GM12878 (cell line): ENCODE measurements around the gene EFNA2.
A peak's percentile ranks its signal among the peaks of the same experiment; 100 is the strongest.

Experiments used
- HDGF ChIP-seq: fragments of 450-650 bp; IDR thresholded peaks from 2 replicates; pipeline ENCODE4 v1.6.1; 2016; ENCODE audit warnings: antibody characterized with exemption
- TF ChIP-seq, protein P1 (sequence below), 3 experiments: IDR thresholded peaks in 2 of 3; conservative IDR thresholded peaks in 1 of 3; 2 replicates each; pipeline ENCODE4 v1.5.1; 2011; ENCODE audit warnings: low read depth in 3 of 3, low read length in 3 of 3, mild to moderate bottlenecking in 3 of 3, control low read depth in 2 of 3, moderate library complexity in 2 of 3, inconsistent platforms in 1 of 3, mixed read lengths in 1 of 3; ENCODE audit not compliant: control insufficient read depth in 2 of 3, insufficient read depth in 1 of 3; ENCODE audit errors: extremely low read depth in 1 of 3

- peak; percentile 94 for TF ChIP-seq HDGF
- TF ChIP-seq, protein P1, sequence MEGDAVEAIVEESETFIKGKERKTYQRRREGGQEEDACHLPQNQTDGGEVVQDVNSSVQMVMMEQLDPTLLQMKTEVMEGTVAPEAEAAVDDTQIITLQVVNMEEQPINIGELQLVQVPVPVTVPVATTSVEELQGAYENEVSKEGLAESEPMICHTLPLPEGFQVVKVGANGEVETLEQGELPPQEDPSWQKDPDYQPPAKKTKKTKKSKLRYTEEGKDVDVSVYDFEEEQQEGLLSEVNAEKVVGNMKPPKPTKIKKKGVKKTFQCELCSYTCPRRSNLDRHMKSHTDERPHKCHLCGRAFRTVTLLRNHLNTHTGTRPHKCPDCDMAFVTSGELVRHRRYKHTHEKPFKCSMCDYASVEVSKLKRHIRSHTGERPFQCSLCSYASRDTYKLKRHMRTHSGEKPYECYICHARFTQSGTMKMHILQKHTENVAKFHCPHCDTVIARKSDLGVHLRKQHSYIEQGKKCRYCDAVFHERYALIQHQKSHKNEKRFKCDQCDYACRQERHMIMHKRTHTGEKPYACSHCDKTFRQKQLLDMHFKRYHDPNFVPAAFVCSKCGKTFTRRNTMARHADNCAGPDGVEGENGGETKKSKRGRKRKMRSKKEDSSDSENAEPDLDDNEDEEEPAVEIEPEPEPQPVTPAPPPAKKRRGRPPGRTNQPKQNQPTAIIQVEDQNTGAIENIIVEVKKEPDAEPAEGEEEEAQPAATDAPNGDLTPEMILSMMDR (IDR thresholded peaks at IDR 0.05 in 2 of 3, conservative IDR thresholded peaks at IDR 0.05 in 1 of 3; ENCODE audit: control insufficient read depth in 2 of 3, extremely low read depth in 1 of 3, insufficient read depth in 1 of 3, low read depth in 3 of 3, low read length in 3 of 3), result no peak
Observed at GRCh38 chr19:1269065-1269477, 16.6 kb upstream of the EFNA2 start, which contains the start of gene CIRBP.
